Measurements from ENCODE around the gene ASCC3.

Gene ASCC3

GRCh38 chr6:100883347-100883746 lies 2.2 kb upstream of the ASCC3 start:
- H3K4me3 ChIP-seq (ENCODE audit: low read depth, low read length) = no peak overlapping the region
- DNase-seq (ENCODE audit: low read depth) = no peak
- TF ChIP-seq CTCF (conservative IDR thresholded peaks at IDR 0.05; ENCODE audit: low read depth, low read length) = no peak

- TF ChIP-seq CTCF (conservative IDR thresholded peaks at IDR 0.05; ENCODE audit: low read depth, low read length) = no peak
- peak; percentile 24 for DNase-seq (ENCODE audit: low read depth)
- peak overlapping the region; percentile 95 for H3K4me3 ChIP-seq (ENCODE audit: low read depth, low read length)
Observed at GRCh38 chr6:100881707-100882040, 545 bp upstream of the ASCC3 start.

- DNase-seq (ENCODE audit: low read depth) = peak; percentile 34
Observed at GRCh38 chr6:100880149-100880852, 828 bp downstream of the ASCC3 start.

GRCh38 chr6:100879317-100879716 lies 1.8 kb downstream of the ASCC3 start:
- H3K4me3 ChIP-seq (ENCODE audit: low read depth, low read length) = peak overlapping the region; percentile 6

More at GRCh38 chr6:100880149-100880852, 828 bp downstream of the ASCC3 start:
- peak overlapping the region; percentile 95 for H3K4me3 ChIP-seq (ENCODE audit: low read depth, low read length)
- TF ChIP-seq CTCF (conservative IDR thresholded peaks at IDR 0.05; ENCODE audit: low read depth, low read length) = no peak

GRCh38 chr6:100877851-100878250 lies 3.3 kb downstream of the ASCC3 start:
- no peak overlapping the region for H3K4me3 ChIP-seq (ENCODE audit: low read depth, low read length)
- TF ChIP-seq CTCF (conservative IDR thresholded peaks at IDR 0.05; ENCODE audit: low read depth, low read length) = no peak
- peak; percentile 16 for DNase-seq (ENCODE audit: low read depth)

More at GRCh38 chr6:100879317-100879716, 1.8 kb downstream of the ASCC3 start:
- DNase-seq (ENCODE audit: low read depth) = no peak
- TF ChIP-seq CTCF (conservative IDR thresholded peaks at IDR 0.05; ENCODE audit: low read depth, low read length) = no peak

- H3K4me3 ChIP-seq (ENCODE audit: low read depth, low read length) = no peak overlapping the region
- no peak for TF ChIP-seq CTCF (conservative IDR thresholded peaks at IDR 0.05; ENCODE audit: low read depth, low read length)
- DNase-seq (ENCODE audit: low read depth) = no peak
Observed at GRCh38 chr6:100876251-100876650, 4.9 kb downstream of the ASCC3 start.

- no peak overlapping the region for H3K4me3 ChIP-seq (ENCODE audit: low read depth, low read length)
- DNase-seq (ENCODE audit: low read depth) = no peak
- TF ChIP-seq CTCF (conservative IDR thresholded peaks at IDR 0.05; ENCODE audit: low read depth, low read length) = no peak
Observed at GRCh38 chr6:100865525-100865924, 15.6 kb downstream of the ASCC3 start.
